Hepatocyte (in vitro differentiated cells): ENCODE measurements around the gene SMIM13. TPM values are rescaled to one million over a fixed set of nuclear protein-coding genes. Genes with fewer than 3 reads are reported as not detected.

Experiments used
- DNase-seq: peaks from one replicate; pipeline ENCODE4 v3.0.0-alpha.2; 2016; ENCODE audit warnings: low spot score
- H2AFZ ChIP-seq: fragments of 200-600 bp; sonication (generic); 2 replicates; pipeline ENCODE4 v1.6.0; 2016; ENCODE audit warnings: antibody characterized with exemption, mild to moderate bottlenecking
- H3K27ac ChIP-seq: fragments of 200-600 bp; sonication (generic); 2 replicates; pipeline ENCODE4 v1.5.1; 2016; ENCODE audit warnings: mild to moderate bottlenecking
- H3K27me3 ChIP-seq: fragments of 200-600 bp; sonication (generic); 2 replicates; pipeline ENCODE4 v1.6.1; 2016
- H3K36me3 ChIP-seq: fragments of 200-600 bp; sonication (generic); replicated peaks from 2 replicates; pipeline ENCODE4 v1.5.1; 2016; ENCODE audit warnings: low read depth; ENCODE audit not compliant: insufficient read depth
- H3K4me1 ChIP-seq: fragments of 200-600 bp; sonication (generic); 2 replicates; pipeline ENCODE4 v1.5.1; 2016; ENCODE audit warnings: mild to moderate bottlenecking, moderate library complexity; ENCODE audit not compliant: insufficient read depth
- H3K4me2 ChIP-seq: fragments of 200-600 bp; sonication (generic); 2 replicates; pipeline ENCODE4 v1.6.0; 2016
- H3K4me3 ChIP-seq: fragments of 200-600 bp; sonication (generic); 2 replicates; pipeline ENCODE4 v1.5.1; 2016; ENCODE audit warnings: mild to moderate bottlenecking
- H3K79me2 ChIP-seq: fragments of 200-600 bp; sonication (generic); 2 replicates; pipeline ENCODE4 v1.6.0; 2017; ENCODE audit warnings: mild to moderate bottlenecking
- H3K9me2 ChIP-seq: fragments of 200-600 bp; sonication (generic); replicated peaks from 2 replicates; pipeline ENCODE4 v1.6.0; 2017; ENCODE audit warnings: mild to moderate bottlenecking; ENCODE audit not compliant: insufficient read depth
- H3K9me3 ChIP-seq: fragments of 200-600 bp; sonication (generic); 2 replicates; pipeline ENCODE4 v1.5.1; 2016; ENCODE audit warnings: low read depth, mild to moderate bottlenecking
- H4K20me1 ChIP-seq: fragments of 200-600 bp; sonication (generic); 2 replicates; pipeline ENCODE4 v1.6.0; 2016; ENCODE audit warnings: mild to moderate bottlenecking; ENCODE audit not compliant: insufficient read depth, poor library complexity, severe bottlenecking
- EZH2 ChIP-seq: fragments of 200-600 bp; sonication (generic); IDR thresholded peaks from 2 replicates; pipeline ENCODE4 v1.6.1; 2016; ENCODE audit warnings: antibody characterized with exemption, mild to moderate bottlenecking, borderline replicate concordance
- EZH2phosphoT487 ChIP-seq: fragments of 200-600 bp; sonication (generic); IDR thresholded peaks from one replicate; pipeline ENCODE4 v1.6.1; 2018; ENCODE audit warnings: antibody characterized with exemption, mild to moderate bottlenecking, low read depth, moderate library complexity; ENCODE audit not compliant: unreplicated experiment, severe bottlenecking
- WGBS: methylation state at CpG from one replicate; pipeline ENCODE4 v1.1.6; 2016; ENCODE audit warnings: low lambda C conversion rate; ENCODE audit errors: missing lambda C conversion rate; 5-methylcytosine and 5-hydroxymethylcytosine counted together
- polyA plus RNA-seq: library from polyadenylated mRNA; unstranded; fragments of >200 nt; fragmentation: Nextera tagmentation; extraction: Ambion mirVana; gene quantifications from 2 replicates; pipeline ENCODE4 v1.2.1, GENCODE V29; 2016
- total RNA-seq: library from RNA; depleted of rRNA; stranded (reverse); fragments of >200 nt; gene quantifications from 2 replicates; pipeline ENCODE4 v1.2.3, GENCODE V29; 2014
- TF ChIP-seq, protein P1 (sequence below): fragments of 200-600 bp; sonication (generic); IDR thresholded peaks from 2 replicates; pipeline ENCODE4 v1.5.1; 2016; ENCODE audit warnings: antibody characterized with exemption, mild to moderate bottlenecking; ENCODE audit not compliant: poor library complexity

Gene SMIM13
- total and polyA plus RNA-seq, 2 experiments from 2014 or later = 9.3 to 18.2 TPM

GRCh38 chr6:11164717-11165646, 71.3 kb downstream of the SMIM13 start:
- no peak for DNase-seq
- 78% methylated on average over 20 of the region's 20 CpGs for WGBS

DNA sequence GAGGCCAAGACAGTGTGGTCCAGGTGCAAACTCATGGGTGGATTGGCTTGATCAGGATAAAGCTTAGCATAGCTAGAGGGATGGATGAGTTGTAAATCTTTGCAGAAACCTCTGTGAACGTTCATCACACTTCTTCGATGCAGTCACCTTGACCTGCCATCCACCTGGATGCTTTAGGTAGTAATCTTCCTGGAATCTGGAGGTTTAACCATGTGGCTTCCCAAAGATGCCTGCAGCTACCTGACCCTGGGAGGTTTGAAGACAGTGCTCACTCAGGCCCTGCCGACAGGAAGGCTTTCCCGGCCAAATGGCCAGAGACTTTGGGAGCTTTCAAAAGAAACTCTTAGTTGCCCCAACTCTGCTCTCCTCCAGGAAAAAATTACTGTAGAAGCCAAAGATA, 73.3 kb downstream of the SMIM13 start:
- Histone ChIP-seq H3K79me2 (no peaks in the 10 kb centered on the region), H3K4me2 (no peak overlapping the region), H4K20me1 (no peaks in the 10 kb centered on the region), H3K9me2 (no peaks in the 10 kb centered on the region), H3K4me3 (no peak overlapping the region), H3K27ac (no peak overlapping the region), H3K9me3 (no peaks in the 10 kb centered on the region), H3K27me3 (no peaks in the 10 kb centered on the region), H3K36me3 (no peaks in the 10 kb centered on the region), H3K4me1 (no peaks in the 10 kb centered on the region), H2AFZ (no peak overlapping the region)
- TF ChIP-seq EZH2 (no peak), EZH2phosphoT487 (no peak)
- TF ChIP-seq, protein P1, sequence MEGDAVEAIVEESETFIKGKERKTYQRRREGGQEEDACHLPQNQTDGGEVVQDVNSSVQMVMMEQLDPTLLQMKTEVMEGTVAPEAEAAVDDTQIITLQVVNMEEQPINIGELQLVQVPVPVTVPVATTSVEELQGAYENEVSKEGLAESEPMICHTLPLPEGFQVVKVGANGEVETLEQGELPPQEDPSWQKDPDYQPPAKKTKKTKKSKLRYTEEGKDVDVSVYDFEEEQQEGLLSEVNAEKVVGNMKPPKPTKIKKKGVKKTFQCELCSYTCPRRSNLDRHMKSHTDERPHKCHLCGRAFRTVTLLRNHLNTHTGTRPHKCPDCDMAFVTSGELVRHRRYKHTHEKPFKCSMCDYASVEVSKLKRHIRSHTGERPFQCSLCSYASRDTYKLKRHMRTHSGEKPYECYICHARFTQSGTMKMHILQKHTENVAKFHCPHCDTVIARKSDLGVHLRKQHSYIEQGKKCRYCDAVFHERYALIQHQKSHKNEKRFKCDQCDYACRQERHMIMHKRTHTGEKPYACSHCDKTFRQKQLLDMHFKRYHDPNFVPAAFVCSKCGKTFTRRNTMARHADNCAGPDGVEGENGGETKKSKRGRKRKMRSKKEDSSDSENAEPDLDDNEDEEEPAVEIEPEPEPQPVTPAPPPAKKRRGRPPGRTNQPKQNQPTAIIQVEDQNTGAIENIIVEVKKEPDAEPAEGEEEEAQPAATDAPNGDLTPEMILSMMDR = no peak
- WGBS = 63% methylated on average over 4 of the region's 4 CpGs
- no peak for DNase-seq

More at GRCh38 chr6:11164717-11165646, 71.3 kb downstream of the SMIM13 start:
- Histone ChIP-seq H3K9me2 (no peaks in the 10 kb centered on the region), H2AFZ (no peak overlapping the region), H3K27me3 (no peaks in the 10 kb centered on the region), H3K4me3 (no peak overlapping the region), H3K4me1 (no peaks in the 10 kb centered on the region), H3K36me3 (no peaks in the 10 kb centered on the region), H3K27ac (no peak overlapping the region), H3K4me2 (no peak overlapping the region), H3K79me2 (no peaks in the 10 kb centered on the region), H4K20me1 (no peaks in the 10 kb centered on the region), H3K9me3 (no peaks in the 10 kb centered on the region)
- TF ChIP-seq EZH2 = no peak
- TF ChIP-seq EZH2phosphoT487 = no peak
- TF ChIP-seq, protein P1 = no peak

DNA sequence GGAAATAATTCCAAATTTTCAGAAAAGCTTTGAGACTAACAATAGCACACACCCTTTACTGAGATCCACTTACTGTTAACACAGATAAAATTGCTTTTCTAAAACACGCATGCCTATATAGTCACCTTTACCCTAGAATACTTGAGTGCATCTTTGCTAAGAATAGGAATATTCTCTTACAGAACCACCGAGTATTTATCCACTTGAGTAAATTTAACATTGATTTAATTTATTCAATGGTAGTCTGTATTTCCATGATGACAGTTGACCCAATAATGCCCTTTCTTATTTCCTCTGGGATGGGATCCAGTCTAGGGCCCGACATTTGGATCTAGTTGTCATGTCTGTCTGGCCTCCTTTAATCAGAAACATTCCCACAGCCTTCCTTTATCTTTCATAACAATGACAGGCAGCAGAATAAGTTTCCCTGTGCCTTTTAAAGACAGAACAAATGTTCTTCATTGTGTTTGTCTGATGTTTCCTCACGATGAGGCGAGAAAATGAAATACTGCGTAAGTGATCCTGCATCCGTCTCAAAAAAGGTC, 74.5 kb downstream of the SMIM13 start:
- H3K9me2 ChIP-seq = no peaks in the 10 kb centered on the region
- WGBS = 77% methylated on average over 7 of the region's 7 CpGs
- H3K27ac ChIP-seq = no peak overlapping the region
- H3K4me3 ChIP-seq = no peak overlapping the region
- DNase-seq = no peak
- no peaks in the 10 kb centered on the region for H3K36me3 ChIP-seq
- no peaks in the 10 kb centered on the region for H4K20me1 ChIP-seq
- H3K4me2 ChIP-seq = no peak overlapping the region
- no peak for TF ChIP-seq EZH2
- TF ChIP-seq EZH2phosphoT487 = no peak
- TF ChIP-seq, protein P1 = no peak
- H3K9me3 ChIP-seq = no peaks in the 10 kb centered on the region
- H2AFZ ChIP-seq = no peak overlapping the region
- no peaks in the 10 kb centered on the region for H3K79me2 ChIP-seq
- no peaks in the 10 kb centered on the region for H3K27me3 ChIP-seq
- H3K4me1 ChIP-seq = no peaks in the 10 kb centered on the region
